ENCODE data around the gene FIBCD1. TPM values are rescaled to one million over a fixed set of nuclear protein-coding genes. Genes with fewer than 3 reads are reported as not detected.
A peak's percentile ranks its signal among the peaks of the same experiment; 100 is the strongest.

FIBCD1 gene
- total RNA-seq, 4 donors from 2014 or later: not detected

GRCh38 chr9:130892477-130893304, 46.4 kb downstream of the FIBCD1 start:
- intact Hi-C loops (cut with DNase I): no loop called here
- Histone ChIP-seq H3K27ac (peak overlapping the region in 2 of 4 donors; percentile 59 to 71), H3K4me1 (peaks cover 21 to 53% (median 22%) of the 10 kb centered on the region in 3 donors), H3K36me3 (peaks cover 7 to 57% (median 22%) of the 10 kb centered on the region in 3 donors), H3K4me3 (no peak overlapping the region), H3K27me3 (peaks cover 0 to 18% (median 0%) of the 10 kb centered on the region in 4 donors), H3K9me3 (no peaks in the 10 kb centered on the region)
- no peak for DNase-seq
- TF ChIP-seq POLR2A (IDR thresholded peaks at IDR 0.05) (no peak), CTCF (IDR thresholded peaks at IDR 0.05) (no peak)
- 75 to 77% methylated on average over 11 to 18 of the region's 24 CpGs for WGBS, 2 donors

- Histone ChIP-seq H3K27me3 (peaks cover 0 to 10% (median 0%) of the 10 kb centered on the region in 4 donors), H3K4me3 (no peak overlapping the region), H3K27ac (no peak overlapping the region), H3K4me1 (peaks cover 21 to 59% (median 25%) of the 10 kb centered on the region in 3 donors), H3K36me3 (peaks cover 13 to 65% (median 27%) of the 10 kb centered on the region in 3 donors), H3K9me3 (no peaks in the 10 kb centered on the region)
- intact Hi-C loops (cut with DNase I): no loop called here
- TF ChIP-seq CTCF (IDR thresholded peaks at IDR 0.05): no peak
- TF ChIP-seq POLR2A (IDR thresholded peaks at IDR 0.05): no peak
- WGBS, 2 donors: 45 to 66% methylated on average over 13 of the region's 18 CpGs
- no peak for DNase-seq
These were observed 47.2 kb downstream of the FIBCD1 start for GRCh38 chr9:130891688-130892476.

DNA sequence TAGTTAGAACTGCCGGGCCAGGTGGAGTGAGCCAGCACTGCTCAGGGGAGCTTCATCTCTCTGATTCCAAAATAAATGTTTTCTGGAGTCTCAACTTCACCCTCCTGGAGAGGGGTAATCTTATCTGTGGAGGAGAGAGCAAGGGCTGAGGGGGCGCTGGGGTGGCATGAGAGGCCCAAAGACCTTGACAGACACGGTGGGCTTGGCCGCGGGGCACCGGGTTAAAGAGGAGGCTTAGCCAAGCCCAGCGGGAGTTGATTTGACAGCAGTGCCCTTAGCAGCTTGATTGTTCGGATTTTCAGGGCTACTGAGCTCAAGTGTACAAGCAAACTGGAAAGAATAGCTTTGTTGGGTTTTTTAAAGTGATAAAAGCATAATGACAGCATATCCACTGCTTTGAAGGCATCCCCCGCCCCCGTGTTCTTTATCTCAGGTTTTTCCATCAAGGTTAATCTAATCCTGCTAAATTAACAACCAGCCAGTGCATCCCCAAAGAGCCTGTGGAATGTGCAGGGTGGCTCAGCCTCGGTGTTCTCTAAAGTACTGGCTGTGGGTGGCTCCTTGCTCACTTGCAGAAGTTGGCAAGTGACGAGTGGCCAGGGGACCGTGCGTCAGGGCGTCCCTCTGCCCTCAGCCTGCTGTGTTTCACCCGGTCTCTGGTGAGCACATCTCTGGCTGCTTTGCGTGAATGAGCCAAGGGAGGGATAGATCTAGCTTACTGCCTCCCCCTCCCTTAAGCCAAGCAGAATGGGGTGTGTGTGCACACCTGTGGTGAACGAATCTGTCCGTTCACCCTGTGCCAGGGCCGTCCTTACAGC, 48.0 kb downstream of the FIBCD1 start:
- DNase-seq: no peak
- Histone ChIP-seq H3K4me3 (no peak overlapping the region), H3K9me3 (no peaks in the 10 kb centered on the region), H3K27me3 (peaks cover 0 to 2% (median 0%) of the 10 kb centered on the region in 4 donors), H3K4me1 (peaks cover 21 to 66% (median 25%) of the 10 kb centered on the region in 3 donors), H3K27ac (no peak overlapping the region), H3K36me3 (peaks cover 19 to 73% (median 32%) of the 10 kb centered on the region in 3 donors)
- TF ChIP-seq POLR2A (IDR thresholded peaks at IDR 0.05): no peak
- no peak for TF ChIP-seq CTCF (IDR thresholded peaks at IDR 0.05)
- intact Hi-C loops (cut with DNase I): no loop called here
- WGBS, 2 donors: 83 to 88% methylated on average over 10 to 20 of the region's 20 CpGs

- WGBS, 2 donors: 67 to 68% methylated on average over 1 to 8 of the region's 9 CpGs
These were observed 48.9 kb downstream of the FIBCD1 start for GRCh38 chr9:130890124-130890523.

More at GRCh38 chr9:130890124-130890523, 48.9 kb downstream of the FIBCD1 start:
- Histone ChIP-seq H3K27me3 (no peaks in the 10 kb centered on the region), H3K4me3 (no peak overlapping the region), H3K4me1 (peaks cover 21 to 68% (median 26%) of the 10 kb centered on the region in 3 donors), H3K27ac (no peak overlapping the region), H3K9me3 (no peaks in the 10 kb centered on the region), H3K36me3 (peaks cover 28 to 83% (median 40%) of the 10 kb centered on the region in 3 donors)
- TF ChIP-seq CTCF (IDR thresholded peaks at IDR 0.05) (no peak), POLR2A (IDR thresholded peaks at IDR 0.05) (no peak)
- intact Hi-C loops (cut with DNase I): no loop called here
- DNase-seq: no peak
